Fibroblast of villous mesenchyme (primary cell): ENCODE data around the gene AIFM2. TPM values are rescaled to one million over a fixed set of nuclear protein-coding genes. Genes with fewer than 3 reads are reported as not detected.

Experiments
- DNase-seq: peaks from one replicate; pipeline ENCODE4 v3.0.0-alpha.2; 2010; ENCODE audit warnings: low read depth
- H3K4me3 ChIP-seq: 2 replicates; pipeline ENCODE4 v1.5.1; 2011; ENCODE audit warnings: low read depth, mild to moderate bottlenecking, low read length
- CTCF ChIP-seq: IDR thresholded peaks from 2 replicates; pipeline ENCODE4 v1.5.1; 2012; ENCODE audit warnings: low read depth, mild to moderate bottlenecking, low read length; ENCODE audit not compliant: insufficient read depth
- total RNA-seq: library from RNA; depleted of rRNA; stranded (reverse); fragments of >200 nt; gene quantifications from 2 replicates; pipeline ENCODE4 v1.2.3, GENCODE V29; 2012

AIFM2 gene
- total RNA-seq, 1 donor: 7.8 TPM

DNA sequence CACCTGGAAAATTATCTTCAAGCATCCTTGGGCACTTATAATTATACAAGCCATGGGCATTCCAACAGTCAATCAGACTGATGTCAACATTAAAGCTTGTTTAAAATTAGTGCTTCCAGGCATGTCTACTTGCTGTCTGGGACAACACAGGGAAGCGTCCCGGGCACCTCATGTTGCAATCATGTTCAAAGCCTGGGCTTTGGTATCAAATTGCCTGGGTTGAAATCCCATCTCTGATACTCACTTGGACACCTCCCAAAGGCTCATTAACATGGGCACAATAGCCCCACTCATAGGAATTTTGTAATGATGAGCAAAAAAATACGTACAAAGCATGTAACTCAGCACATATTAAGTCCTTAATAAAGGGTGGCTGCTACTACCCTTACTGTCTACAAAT is 14.4 kb downstream of the AIFM2 start:
- TF ChIP-seq CTCF: no peak
- no peak for DNase-seq
- H3K4me3 ChIP-seq: no peak overlapping the region

DNA sequence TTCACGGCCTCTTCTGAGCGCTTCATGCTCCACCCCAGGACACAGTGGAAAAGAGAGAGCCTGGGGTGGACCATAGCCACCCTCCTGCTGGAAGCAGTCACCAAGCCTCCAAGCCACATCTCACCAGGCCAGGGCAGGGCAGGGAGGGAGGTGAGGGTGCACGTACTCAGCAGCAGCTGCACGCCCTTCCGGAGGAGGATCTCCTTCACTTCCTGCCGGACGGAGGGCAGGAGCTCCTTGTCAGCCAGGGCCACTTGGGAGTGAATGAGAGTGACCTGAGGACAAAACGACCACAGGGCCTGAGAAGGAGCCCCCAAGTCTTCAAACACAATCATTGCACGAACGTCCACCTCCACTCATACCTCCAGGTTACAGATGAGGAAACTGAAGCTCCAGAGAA is 15.0 kb downstream of the AIFM2 start:
- no peak overlapping the region for H3K4me3 ChIP-seq
- no peak for TF ChIP-seq CTCF
- no peak for DNase-seq

DNA sequence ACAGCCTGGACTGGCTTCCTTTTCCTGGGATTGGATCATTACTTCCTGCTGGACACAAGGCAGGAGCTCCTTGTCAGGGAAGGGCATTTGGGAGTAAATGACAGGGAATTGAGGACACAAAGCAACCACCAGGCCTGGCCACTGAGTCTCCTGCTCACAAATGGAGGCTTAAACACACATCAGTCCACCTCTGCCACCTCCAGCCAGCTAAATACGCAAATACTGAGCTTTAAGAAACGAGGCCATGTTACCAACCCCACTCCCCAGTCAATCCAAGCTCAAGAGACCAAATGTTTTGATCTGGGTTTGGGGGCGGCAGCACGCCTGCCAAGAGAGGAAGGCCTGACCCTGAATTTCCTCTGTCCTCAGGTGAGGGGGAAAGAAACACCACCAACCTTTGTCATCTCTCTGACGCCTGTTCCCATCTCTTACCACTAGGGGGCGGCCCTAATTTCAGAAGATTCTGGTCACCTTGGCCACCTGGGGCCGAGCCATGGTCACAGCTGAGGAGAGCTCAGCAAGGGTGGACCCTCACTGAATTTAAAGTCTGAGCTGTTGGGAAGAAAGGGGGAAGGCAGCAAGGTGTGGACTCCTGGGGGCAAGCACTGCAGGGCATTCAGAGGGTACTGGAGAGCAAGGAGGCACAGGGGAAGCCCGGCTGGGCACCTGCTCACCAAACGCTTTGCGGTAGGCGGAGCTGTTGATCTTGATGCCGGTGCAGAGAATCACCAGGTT is 16.5 kb downstream of the AIFM2 start:
- TF ChIP-seq CTCF: peak; percentile 93
- DNase-seq: peak; percentile 24

DNA sequence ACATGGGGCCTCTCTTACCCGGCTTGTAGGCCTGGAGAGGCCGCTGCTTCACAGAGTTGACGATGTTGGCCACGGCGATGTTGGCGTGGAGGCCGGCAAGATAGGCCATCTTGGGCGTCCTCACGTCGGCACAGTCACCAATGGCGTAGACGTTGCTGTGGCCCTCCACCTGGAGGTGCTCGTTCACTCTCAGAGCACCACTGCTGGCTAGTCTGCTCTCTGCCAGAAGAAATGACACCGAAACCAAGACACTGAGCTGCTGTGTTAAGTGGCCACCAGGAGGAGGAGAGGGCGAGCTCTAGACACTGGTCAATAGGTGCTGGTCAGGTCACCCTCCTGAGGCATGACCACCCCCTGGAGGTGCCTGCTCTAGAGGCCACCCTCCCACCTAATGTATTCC is 17.7 kb downstream of the AIFM2 start:
- no peak for DNase-seq
- H3K4me3 ChIP-seq: no peak overlapping the region
- TF ChIP-seq CTCF: no peak

More for the DNA sequence above, 16.5 kb downstream of the AIFM2 start:
- no peak overlapping the region for H3K4me3 ChIP-seq

- no peak for TF ChIP-seq CTCF
- DNase-seq: no peak
- no peak overlapping the region for H3K4me3 ChIP-seq
These were observed 20.6 kb downstream of the AIFM2 start for GRCh38 chr10:70112071-70112470.

DNA sequence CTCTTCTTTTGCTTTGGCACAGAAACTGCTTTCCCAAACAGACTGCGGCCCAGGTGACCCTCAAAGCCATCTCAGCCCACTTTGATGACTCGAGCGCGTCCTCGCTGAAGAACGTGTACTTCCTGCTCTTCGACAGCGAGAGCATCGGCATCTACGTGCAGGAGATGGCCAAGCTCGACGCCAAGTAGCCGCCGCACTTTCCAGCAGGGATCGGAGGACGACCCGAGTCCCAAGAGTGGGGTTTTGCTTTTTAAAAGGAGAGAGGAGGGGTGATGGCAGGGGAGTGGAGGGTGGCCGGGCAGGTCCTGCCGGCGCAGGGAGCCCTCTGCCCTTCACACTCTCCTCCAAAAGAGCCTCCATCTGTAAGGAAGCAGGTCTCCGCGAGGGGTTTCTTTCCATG is 21.1 kb downstream of the AIFM2 start:
- no peak for TF ChIP-seq CTCF
- DNase-seq: no peak
- H3K4me3 ChIP-seq: no peak overlapping the region

DNA sequence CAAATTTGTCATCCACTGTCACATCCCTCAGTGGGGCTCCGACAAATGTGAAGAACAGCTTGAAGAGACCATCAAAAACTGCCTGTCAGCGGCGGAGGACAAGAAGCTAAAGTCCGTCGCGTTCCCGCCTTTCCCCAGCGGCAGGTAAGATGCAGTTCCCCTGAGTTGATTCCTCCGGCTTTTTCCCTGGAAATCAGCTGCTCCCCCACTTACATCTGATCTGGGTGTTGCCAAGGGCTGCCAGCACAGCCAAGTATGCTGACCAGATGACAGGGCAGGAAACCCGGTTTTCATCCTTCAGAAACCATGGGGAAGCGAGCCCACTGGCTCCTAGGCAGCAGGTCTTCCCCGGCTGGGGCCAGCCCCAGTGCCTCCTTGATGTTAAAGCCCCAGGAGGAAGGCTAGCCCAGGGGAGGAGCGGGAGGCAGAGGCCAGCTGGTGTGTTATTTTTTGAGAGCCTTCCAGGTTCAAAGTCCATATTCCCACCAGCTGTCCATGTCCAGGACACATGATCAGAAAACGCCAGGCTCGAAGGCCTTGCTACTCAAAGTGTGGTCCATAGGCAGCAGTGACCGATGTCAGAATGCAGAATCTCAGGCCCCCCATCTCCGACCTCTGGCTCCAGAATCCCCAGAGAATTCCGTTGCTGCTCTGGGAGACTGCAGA is 23.4 kb downstream of the AIFM2 start:
- no peak for TF ChIP-seq CTCF
- no peak for DNase-seq
- H3K4me3 ChIP-seq: no peak overlapping the region
